ENCODE data around the gene RFTN2.
"Not testable (repeated sequence)": the region's sequence is repeated elsewhere in the genome, so short reads cannot be mapped to it uniquely, and the experiment has no call there.

RFTN2 gene, protein sequence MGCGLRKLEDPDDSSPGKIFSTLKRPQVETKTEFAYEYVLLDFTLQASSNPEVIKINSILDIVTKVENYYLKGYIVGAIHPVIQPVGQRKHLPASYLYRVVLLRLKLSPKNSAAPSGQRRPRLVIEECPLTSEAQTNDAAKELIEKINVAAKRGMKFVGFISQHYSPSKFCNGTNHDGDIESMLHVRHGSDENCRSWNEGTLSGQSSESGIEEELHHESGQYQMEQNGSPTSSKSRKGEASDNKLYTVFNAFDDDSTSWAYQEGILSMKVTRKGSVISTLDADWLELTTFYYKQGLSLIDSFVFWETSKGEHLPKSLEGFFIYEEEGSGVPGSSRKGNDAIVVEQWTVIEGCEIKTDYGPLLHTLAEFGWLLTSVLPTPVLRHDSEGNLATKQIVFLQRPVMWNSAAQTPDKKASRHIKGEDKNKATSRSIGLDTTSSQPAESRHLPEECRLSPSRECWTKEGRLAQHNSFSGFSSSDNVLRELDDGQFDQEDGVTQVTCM

DNA sequence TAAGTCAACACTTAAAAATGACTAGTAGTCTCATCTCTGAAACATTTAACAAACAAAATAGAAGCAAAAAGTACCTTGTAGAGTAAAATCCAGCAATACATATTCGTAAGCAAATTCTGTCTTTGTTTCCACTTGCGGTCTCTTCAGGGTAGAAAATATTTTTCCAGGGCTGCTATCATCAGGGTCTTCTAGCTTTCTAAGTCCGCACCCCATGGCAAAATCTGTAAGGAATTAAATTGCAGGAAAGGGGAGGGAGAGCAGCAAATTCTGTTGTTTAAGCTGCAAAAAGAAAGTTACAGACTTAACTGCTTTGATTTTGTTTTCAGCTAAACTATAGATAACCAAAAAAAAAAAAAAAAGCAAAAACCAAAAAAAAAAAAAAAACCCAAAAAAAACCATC is at the start of gene RFTN2:
TSS of gene RFTN2 (minus strand) at position 342 of the 400 bp plus-strand sequence. CDS start at position 213, 129 bp downstream.
- no peak for DNase-seq (ENCODE audit: low spot score)

DNA sequence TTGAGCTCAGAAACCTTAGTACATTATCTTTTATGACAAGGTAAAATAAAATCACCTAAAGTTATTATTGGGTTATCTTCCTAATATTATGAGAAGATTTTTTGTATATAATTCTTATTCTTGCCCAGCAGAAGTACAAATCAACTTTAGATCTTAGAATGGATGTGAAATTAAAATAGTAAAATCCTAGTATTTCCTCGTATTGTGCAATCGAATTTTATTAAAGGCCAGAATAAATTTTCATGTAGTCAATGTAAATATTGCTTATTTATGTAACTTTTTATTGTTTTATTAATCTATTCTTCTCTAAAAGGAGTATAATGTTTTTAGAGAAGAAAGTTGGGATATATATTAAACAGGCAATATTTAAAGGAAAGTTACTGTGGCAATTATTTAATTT is 42.5 kb upstream of the RFTN2 start:
- no peak for DNase-seq (ENCODE audit: low spot score)

DNA sequence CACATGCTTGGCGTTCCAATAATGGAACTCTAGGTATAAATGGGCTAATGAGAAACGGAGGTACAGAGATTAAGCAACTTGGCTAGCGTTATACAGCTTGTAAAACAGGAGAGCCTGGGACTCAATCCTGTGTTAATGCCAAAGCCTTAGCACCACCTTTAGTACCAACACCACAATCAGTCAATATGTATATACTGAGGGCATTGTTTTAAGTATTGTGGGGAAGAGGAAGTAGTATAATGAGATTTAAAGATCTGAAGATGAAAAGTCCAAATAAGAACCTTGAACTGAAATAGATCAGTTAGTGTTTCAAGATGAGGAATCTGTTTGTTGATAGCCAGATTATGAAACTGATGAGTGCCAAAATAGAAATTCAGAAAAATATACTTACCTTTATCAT is 37.9 kb upstream of the RFTN2 start:
- no peak for DNase-seq (ENCODE audit: low spot score)

DNA sequence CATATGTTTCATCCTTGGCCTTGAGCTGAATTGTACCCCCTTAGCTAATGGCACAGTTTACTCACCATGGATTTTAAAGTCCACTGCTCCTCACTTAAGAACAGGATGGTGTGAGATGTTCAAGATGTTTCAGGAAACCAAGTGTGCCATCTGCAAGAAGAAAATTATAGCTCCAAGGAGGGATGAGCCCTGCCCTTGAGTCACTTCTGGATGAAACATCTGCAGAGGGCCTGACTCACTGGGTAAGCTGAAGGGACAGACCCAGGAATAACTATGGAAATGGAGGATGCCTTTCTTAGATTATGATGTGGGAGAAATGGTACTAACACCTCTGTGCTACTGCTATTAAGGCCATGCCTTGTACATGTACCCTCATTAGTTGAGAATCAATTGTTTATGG is 36.2 kb upstream of the RFTN2 start:
- DNase-seq (ENCODE audit: low spot score) = no peak

DNA sequence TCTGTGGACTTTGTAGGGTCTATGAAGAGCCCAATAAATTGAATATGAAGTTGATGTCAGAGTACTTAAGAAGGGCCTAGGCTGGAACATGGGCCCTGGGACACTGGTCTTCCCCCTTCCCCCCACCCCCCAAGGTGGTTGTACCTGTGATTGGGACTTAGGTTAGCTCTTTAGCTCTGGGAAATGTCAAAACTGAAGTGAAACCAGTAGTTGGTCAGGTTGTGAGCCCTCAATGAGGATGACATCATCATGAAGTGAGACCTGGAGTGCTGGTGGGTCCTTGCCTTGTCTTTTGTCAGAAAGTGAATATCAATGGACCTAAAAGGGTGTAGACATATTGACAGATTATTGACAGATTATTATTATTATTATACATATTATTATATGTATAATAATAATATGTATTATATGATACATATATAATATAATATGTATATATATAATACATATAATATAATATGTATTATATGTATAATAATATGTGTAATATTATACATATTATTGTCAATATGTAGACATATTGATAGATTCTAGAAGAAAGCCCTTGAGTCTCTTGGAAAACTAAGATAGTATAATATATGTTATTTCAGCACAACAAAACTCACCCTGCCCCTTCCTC is 35.1 kb upstream of the RFTN2 start:
- DNase-seq (ENCODE audit: low spot score) = no peak

DNA sequence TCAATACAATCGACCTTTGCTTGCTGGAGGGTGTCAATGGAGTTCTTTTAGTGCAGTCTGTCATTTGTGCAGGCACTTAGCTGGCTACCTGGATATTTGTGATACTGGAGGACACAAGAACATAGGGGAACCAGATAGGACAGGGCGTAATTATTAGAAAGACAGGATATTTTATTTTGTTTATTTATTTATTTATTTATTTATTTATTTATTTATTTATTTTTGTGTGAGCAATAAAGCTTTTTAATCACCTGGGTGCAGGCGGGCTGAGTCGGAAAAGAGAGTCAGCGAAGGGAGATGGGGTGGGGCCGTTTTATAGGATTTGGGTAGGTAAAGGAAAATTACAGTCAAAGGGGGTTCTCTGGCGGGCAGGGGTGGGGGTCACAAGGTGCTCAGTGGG is 33.8 kb upstream of the RFTN2 start:
- not testable (repeated sequence) for DNase-seq (ENCODE audit: low spot score)

DNA sequence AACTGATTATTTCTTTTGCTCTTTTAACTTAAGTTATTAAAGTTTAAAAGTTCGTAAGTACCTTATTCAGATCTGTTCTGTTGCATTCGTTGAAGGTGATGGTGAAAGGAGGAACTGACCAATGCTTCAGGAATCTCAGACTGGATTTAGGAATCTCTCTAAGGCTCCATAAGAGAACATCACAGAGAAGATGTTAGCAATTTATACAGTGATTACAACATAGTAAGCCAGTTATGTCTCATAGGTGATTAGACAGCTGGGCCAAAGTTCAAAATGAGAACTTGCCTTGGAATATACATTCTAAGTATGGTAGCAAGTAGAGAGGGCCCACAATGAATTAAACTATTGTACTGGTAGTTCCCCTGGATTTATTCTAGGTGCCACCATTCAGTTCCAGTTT is 32.9 kb upstream of the RFTN2 start:
- DNase-seq (ENCODE audit: low spot score) = no peak

DNA sequence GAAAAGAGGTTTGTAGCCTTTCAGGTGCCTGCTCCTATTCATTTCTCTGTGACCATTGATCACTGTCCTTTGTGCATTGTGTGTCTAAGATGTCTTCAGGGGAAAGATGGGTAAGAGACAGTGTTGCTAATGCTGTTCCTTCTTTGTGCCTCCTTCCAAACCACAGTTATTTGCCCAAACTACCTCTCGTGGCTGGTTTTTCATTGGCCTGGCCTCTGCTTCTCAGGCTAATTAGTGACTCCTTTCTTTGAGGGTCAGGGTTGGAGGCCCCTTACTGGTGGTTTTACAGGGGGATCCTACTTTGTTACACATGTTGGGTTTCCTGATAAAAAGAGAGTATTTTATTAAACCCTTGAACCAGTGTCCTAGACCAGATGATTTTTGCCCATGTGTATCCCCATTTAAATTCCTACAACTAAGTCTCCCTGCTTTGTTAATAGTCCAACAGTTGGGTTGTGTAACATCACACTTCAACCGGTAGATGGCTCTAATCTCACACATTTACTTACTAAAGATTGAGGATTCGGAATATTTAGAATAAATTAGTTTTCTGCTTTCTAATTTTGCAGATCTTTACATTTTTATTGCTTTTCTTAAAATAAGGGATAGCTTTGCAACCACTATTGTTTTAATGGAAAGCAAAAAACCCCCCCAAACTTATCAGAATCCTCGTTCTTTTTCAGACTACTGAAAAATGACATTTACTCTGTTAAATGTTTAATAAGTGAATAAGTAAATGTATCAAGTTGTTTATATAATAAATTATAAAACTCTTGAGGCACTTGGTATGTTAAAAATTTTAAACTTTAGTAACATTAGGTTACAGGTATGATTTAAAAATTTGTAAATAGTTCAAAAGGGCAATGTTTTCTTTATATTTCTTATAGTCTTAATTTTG is 32.2 kb upstream of the RFTN2 start:
- peak; percentile 16 for DNase-seq (ENCODE audit: low spot score)

DNA sequence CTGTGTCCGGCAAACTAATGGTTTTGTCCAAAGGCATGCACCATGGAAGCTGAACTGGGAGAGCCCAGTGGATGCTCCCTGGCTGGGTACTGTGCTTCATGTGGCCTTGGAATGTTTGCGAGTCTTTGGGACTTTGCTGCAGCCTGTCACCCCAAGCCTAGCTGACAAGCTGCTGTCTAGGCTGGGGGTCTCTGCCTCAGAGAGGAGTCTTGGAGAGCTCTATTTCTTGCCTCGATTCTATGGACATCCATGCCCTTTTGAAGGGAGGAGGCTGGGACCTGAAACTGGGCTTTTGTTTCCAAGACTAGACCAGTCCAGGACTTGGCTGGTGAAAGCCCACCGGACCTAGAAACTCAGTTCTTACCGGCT is 31.4 kb upstream of the RFTN2 start:
- DNase-seq (ENCODE audit: low spot score) = peak; percentile 21

DNA sequence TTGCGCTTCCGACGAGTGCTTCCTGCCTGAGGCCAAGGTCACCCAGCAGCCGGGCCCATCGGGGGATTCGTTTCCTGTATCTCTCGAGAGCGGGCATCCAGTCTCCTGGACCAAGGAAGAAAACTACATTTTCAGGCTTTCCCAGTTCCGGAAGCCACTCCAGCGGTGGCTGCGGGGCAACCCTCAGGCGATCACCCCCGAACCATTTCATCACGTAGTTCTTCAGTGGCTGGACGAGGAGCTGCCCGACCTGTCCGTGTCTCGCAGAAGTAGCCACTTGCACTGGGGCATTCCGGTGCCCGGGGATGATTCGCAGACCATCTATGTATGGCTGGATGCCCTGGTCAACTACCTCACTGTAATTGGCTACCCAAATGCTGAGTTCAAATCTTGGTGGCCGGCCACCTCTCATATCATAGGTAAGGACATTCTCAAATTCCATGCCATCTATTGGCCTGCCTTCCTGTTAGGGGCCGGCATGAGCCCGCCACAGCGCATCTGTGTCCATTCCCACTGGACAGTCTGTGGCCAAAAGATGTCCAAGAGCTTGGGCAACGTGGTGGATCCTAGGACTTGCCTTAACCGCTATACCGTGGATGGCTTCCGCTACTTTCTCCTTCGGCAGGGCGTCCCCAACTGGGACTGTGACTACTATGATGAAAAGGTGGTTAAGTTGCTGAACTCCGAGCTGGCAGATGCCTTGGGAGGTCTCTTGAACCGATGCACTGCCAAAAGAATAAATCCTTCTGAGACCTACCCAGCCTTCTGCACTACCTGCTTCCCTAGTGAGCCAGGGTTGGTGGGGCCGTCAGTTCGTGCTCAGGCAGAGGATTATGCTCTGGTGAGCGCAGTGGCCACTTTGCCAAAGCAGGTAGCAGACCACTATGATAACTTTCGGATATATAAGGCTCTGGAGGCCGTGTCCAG is 30.8 kb upstream of the RFTN2 start:
- peak; percentile 24 for DNase-seq (ENCODE audit: low spot score)

DNA sequence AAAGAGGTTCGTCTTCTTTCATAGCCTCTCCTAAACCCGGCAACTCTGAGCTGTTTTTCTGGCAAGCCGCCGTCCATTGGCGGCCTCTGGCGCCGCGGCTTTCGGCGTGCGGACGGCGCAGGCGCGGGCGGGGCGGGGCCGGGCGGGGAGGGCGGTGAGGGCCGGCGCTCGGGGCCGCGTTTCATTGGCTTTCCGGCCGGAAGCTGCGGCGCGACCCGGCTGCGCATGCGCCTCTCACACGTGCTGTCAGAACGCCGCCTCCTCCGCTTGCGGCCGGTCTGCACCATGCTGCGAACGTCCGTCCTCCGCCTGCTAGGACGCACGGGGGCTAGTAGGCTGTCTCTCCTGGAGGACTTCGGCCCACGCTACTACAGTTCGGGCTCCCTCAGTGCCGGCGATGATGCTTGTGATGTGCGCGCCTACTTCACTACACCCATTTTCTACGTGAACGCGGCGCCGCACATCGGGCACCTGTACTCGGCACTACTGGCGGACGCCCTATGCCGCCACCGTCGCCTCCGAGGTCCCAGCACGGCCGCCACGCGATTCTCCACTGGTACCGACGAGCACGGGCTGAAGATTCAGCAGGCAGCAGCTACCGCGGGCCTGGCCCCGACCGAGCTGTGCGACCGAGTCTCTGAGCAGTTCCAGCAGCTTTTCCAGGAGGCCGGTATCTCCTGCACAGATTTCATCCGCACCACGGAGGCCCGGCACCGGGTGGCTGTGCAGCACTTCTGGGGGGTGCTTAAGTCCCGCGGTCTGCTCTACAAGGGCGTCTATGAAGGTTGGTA is 29.9 kb upstream of the RFTN2 start, which contains the start of gene MARS2:
TSS of gene MARS2 (plus strand) at position 249 of the 791 bp plus-strand sequence. CDS start at position 286, 37 bp downstream.
- DNase-seq (ENCODE audit: low spot score) = peak; percentile 98

DNA sequence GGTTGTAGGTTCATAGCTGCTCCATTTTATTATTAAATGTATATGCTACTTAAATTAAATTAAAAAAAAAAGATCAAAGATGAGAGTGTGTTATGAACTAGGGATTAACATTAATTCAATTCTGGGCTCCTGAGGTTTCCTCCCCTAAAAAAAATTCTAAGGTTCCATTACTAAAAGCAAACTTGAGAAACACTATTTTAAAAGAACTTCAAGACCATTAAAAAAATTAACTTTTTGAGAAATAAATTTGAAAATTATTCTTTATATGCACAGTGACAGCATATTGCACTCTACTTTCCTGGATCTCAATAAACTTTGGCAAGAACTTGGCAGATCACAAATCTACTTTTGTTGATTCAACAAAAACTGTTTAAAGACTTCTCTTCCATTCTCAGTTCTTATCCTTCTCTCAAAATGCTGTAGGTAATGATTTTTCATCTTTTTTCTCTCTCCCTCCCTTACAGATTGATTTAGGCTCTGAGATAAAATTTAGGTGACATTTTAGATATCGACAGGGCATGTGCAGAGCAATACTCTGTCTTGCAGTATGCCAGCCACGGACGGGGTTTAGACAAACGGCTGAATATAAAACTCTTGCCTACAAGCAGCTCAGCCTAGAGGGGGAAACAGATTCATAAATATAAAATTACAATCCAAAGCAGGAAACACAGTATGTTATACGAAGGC is 29.2 kb upstream of the RFTN2 start:
- no peak for DNase-seq (ENCODE audit: low spot score)

DNA sequence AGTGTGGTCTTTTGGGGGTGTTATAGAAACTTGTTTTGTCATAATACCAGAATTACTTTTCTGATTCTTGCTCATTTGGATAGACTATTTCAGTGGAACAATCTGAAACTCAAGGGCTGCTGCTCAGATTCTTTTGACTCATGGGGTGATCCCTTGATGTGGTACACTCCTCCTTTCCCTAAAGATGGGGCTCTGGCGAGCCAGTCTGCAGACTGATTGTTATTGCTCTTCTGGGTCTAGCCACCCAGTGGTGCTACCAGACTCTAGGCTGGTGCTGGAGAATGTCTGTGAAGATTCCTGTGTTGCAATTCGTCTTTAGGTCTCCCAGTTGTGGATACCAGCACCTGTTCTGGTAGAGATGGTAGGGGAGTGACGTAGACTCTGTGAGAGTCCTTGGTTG is 25.6 kb upstream of the RFTN2 start:
- no peak for DNase-seq (ENCODE audit: low spot score)

DNA sequence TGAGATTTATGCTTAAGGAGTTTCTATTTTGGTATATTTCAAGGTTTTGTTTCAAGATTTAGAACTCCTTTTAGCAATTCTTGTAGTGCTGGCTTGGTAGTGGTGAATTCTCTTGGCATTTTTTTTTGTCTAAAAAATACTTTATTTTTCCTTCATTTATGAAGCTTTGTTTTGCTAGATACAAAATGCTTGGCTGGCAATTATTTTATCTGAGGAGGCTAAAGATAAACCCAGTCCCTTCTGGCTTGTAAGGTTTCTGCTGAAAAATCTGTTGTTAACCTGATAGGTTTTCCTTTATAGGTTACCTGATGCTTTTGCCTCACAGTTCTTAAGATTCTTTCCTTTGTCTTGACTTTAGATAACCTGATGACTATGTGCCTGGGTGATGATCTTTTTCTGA is 24.3 kb upstream of the RFTN2 start:
- not testable (repeated sequence) for DNase-seq (ENCODE audit: low spot score)

DNA sequence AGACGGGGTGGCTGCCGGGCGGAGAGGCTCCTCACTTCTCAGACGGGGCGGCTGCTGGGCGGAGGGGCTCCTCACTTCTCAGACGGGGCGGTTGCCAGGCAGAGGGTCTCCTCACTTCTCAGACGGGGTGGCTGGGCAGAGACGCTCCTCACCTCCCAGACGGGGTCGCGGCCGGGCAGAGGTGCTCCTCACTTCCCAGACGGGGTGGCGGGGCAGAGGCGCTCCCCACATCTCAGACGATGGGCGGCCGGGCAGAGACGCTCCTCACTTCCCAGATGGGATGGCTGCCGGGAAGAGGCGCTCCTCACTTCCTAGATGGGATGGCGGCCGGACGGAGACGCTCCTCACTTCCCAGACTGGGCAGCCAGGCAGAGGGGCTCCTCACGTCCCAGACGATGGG is 21.2 kb upstream of the RFTN2 start:
- not testable (repeated sequence) for DNase-seq (ENCODE audit: low spot score)

DNA sequence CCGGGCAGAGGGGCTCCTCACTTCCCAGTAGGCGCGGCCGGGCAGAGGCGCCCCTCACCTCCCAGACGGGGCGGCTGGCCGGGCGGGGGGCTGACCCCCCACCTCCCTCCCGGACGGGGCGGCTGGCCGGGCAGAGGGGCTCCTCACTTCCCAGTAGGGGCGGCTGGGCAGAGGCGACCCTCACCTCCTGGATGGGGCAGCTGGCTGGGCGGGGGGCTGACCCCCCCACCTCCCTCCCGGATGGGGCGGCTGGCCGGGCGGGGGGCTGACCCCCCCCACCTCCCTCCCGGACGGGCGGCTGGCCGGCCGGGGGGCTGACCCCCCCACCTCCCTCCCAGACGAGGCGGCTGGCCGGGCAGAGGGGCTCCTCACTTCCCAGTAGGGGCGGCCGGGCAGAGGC is 20.6 kb upstream of the RFTN2 start:
- DNase-seq (ENCODE audit: low spot score) = not testable (repeated sequence)

DNA sequence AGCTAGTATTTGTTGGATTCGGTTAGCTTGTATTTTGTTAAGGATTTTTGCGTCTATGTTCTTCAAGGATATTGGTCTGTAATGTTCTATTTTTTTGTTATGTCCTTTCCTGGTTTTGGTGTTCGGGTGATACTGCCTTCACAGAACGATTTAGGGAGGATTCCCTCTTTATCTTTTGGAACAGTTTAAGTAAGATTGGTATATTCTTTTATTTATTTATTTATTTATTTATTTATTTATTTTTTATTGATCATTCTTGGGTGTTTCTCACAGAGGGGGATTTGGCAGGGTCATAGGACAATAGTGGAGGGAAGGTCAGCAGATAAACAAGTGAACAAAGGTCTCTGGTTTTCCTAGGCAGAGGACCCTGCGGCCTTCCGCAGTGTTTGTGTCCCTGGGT is 19.8 kb upstream of the RFTN2 start:
- DNase-seq (ENCODE audit: low spot score) = not testable (repeated sequence)

DNA sequence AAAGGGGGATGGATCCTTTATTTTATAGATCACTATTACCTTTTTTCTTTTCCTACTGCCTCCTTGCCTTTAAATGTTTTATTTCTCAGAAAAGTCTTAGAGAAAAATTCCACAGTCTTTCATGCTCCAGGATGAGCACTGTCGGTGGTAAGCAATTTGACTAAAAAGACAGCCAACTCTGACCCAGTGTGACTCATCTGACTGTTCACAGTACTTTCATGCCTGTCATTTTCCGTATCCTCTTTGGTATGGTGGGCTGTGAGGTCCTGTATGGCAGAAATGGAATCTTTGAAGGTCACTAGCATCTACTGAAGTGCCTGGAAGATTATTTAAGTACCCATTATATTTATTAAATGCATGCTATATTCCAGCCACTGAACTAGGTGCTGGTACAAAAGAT is 2.1 kb upstream of the RFTN2 start:
- no peak for DNase-seq (ENCODE audit: low spot score)

DNA sequence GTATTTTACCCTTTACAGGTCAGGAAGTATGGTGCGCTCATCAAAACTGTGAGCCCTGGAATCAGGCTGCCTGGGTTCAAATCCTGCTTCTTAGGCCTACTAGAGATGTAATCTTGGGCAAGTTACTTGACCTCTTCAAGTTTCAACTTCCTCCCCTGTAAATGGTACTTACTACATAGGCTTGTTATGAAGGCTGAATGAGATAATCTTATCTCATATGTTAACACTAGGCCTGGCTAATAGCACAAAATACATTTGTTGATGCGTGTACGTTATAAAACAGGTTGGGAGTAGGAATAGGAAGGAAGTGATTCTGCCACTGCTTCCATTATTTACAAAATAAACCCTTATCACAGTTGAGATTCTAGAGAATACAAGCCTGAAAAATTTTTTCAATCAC is 1.7 kb upstream of the RFTN2 start:
- no peak for DNase-seq (ENCODE audit: low spot score)

DNA sequence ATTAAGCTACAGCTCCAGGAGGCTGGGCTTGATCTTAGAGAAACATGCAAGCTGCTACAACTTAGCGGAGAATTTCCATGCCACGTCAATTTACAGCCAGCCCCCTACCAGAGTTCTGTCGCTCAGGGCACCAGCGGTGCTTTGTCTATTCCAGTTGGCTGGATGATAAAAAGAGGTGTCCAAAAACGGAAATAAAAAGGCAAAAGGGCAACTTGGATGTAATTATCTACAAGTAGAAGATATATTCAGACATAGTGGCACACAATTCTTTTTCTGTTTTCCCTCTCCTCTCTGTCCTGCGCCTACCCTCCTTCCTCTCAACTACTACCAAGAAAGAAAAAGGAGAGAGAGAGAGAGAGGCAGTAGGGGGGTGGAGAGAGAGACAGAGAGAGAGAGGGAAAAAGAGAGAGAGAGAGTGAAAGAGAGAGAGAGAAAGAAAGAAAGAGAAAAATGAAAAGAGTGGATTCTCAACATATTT is 363 bp upstream of the RFTN2 start:
- no peak for DNase-seq (ENCODE audit: low spot score)

Measured in D341Med (cell line).